Upper lobe of left lung (tissue), 6 donors: ENCODE measurements around the gene PGM1. TPM values are rescaled to one million over a fixed set of nuclear protein-coding genes. Genes with fewer than 3 reads are reported as not detected.

Experiments
- ATAC-seq, 2 donors: fragments of 200-7000 bp; cut with Tn5 transposase; one replicate each; pipeline ENCODE4 v1.9.1; 2022; ENCODE audit warnings: mild to moderate bottlenecking in 2 of 2, moderate library complexity in 2 of 2; ENCODE audit not compliant: low FRiP score in 2 of 2
- DNase-seq, 2 donors: peaks; one replicate each; pipeline ENCODE4 v3.0.0-alpha.2; 2019 to 2020
- H3K27ac ChIP-seq, 4 donors: fragments of 200-600 bp; sonication (generic); one replicate each; pipeline ENCODE4 v1.5.1; 2016 to 2019
- H3K27me3 ChIP-seq, 4 donors: fragments of 200-600 bp; sonication (generic); one replicate each; pipeline ENCODE4 v1.5.1; 2017 to 2019
- H3K36me3 ChIP-seq, 4 donors: fragments of 200-600 bp; sonication (generic); one replicate each; pipeline ENCODE4 v1.5.1; 2016 to 2019
- H3K4me1 ChIP-seq, 4 donors: fragments of 200-600 bp; sonication (generic); one replicate each; pipeline ENCODE4 v1.5.1; 2018 to 2019
- H3K4me3 ChIP-seq, 4 donors: fragments of 200-600 bp; sonication (generic); one replicate each; pipeline ENCODE4 v1.5.1; 2017 to 2019; ENCODE audit warnings: mild to moderate bottlenecking in 2 of 4, moderate library complexity in 1 of 4
- H3K9me3 ChIP-seq, 4 donors: fragments of 200-600 bp; sonication (generic); one replicate each; pipeline ENCODE4 v1.5.1; 2018 to 2019
- EP300 ChIP-seq, 4 donors: sonication (generic); formaldehyde crosslinking; IDR thresholded peaks; one replicate each; pipeline ENCODE4 v1.5.1; 2017; ENCODE audit warnings: antibody characterized with exemption in 4 of 4, control low read depth in 2 of 4
- POLR2A ChIP-seq, 4 donors: fragments of 450-650 bp; IDR thresholded peaks; one replicate each; pipeline ENCODE4 v1.5.1; 2016 to 2017; ENCODE audit warnings: antibody characterized with exemption in 4 of 4, mild to moderate bottlenecking in 2 of 4
- POLR2AphosphoS5 ChIP-seq, 2 donors: sonication (generic); formaldehyde crosslinking; IDR thresholded peaks; one replicate each; pipeline ENCODE4 v1.5.1; 2017; ENCODE audit warnings: antibody characterized with exemption in 2 of 2
- WGBS, 2 donors: methylation state at CpG; one replicate each; pipeline ENCODE4 v1.1.5; 2017 to 2018; 5-methylcytosine and 5-hydroxymethylcytosine counted together
- total RNA-seq, 6 donors: library from RNA; depleted of rRNA in 4 of 6; stranded (reverse); fragments of >200 nt in 4 of 6; gene quantifications; one replicate each; pipeline versions ENCODE4 v1.1.0 to v1.2.1, GENCODE V29; 2016 to 2021
- TF ChIP-seq, protein P1 (sequence below), 6 experiments: fragments of 450-650 bp in 4 of 6; fragments of 200-600 bp in 2 of 6; sonication (generic) in 2 of 6; IDR thresholded peaks; one replicate each; pipeline ENCODE4 v1.5.1; 2016 to 2019; ENCODE audit warnings: antibody characterized with exemption in 6 of 6
- donor health status: DM: no; HTN: no; CAD: no; lungs with moderate emphysema.
- donor health status: DM: no; HTN: yes; CAD: no; lungs with severe emphysema.

Gene PGM1
- total RNA-seq, 6 donors from 2014 or later = 25.1 to 101 (median 61.3) TPM

DNA sequence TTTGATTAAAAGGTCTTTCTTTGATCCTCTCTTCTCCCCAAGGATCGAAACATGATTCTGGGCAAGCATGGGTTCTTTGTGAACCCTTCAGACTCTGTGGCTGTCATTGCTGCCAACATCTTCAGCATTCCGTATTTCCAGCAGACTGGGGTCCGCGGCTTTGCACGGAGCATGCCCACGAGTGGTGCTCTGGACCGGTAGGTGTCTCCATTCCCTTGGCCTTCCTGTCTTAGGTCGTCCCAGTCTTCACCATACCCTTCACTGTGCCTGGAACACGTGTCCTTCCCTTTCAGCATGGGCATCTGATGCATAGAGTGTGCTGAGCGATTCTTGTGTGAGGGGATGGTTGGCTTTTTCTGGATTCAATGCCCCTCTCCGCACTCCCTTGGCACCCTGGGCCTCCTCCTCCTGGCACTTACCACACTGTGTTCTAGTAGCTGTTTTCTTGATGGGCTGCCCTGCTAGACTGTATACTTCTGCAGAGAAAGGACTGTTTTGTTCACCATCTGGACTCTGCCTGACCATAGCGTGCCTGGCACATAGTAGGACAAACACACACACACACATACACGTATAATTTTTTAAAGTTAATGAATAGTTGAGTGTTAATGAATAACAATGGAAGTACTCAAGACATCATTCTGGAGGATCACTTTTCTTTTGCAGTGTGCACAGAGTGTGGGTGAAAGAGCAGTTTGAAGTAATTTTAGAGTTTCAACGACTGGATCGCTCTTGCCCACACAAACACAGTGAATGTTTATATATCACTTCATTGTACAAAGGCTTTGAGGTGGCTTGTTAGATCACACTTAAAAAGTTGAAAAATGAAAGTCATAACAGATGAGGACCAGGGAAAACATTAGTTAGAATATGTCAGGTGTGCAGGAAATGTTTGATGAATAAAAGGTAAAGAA lies 43.2 kb downstream of the PGM1 start:
- WGBS, 2 donors = 82 to 87% methylated on average over 15 of the region's 15 CpGs
- H3K27me3 ChIP-seq = no peaks in the 10 kb centered on the region
- no peak overlapping the region for H3K27ac ChIP-seq
- H3K9me3 ChIP-seq = no peaks in the 10 kb centered on the region
- H3K4me3 ChIP-seq = no peak overlapping the region
- DNase-seq (peak in 1 of 2 donors; percentile 12), ATAC-seq (peak in 1 of 2 donors; percentile 47)
- TF ChIP-seq, protein P1, sequence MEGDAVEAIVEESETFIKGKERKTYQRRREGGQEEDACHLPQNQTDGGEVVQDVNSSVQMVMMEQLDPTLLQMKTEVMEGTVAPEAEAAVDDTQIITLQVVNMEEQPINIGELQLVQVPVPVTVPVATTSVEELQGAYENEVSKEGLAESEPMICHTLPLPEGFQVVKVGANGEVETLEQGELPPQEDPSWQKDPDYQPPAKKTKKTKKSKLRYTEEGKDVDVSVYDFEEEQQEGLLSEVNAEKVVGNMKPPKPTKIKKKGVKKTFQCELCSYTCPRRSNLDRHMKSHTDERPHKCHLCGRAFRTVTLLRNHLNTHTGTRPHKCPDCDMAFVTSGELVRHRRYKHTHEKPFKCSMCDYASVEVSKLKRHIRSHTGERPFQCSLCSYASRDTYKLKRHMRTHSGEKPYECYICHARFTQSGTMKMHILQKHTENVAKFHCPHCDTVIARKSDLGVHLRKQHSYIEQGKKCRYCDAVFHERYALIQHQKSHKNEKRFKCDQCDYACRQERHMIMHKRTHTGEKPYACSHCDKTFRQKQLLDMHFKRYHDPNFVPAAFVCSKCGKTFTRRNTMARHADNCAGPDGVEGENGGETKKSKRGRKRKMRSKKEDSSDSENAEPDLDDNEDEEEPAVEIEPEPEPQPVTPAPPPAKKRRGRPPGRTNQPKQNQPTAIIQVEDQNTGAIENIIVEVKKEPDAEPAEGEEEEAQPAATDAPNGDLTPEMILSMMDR (IDR thresholded peaks at IDR 0.05) = no peak
- TF ChIP-seq POLR2A (IDR thresholded peaks at IDR 0.05) (no peak), POLR2AphosphoS5 (IDR thresholded peaks at IDR 0.05) (no peak)
- H3K36me3 ChIP-seq = peaks cover 0 to 50% (median 23%) of the 10 kb centered on the region in 4 donors
- H3K4me1 ChIP-seq = peaks cover 0 to 4% (median 0%) of the 10 kb centered on the region in 4 donors

DNA sequence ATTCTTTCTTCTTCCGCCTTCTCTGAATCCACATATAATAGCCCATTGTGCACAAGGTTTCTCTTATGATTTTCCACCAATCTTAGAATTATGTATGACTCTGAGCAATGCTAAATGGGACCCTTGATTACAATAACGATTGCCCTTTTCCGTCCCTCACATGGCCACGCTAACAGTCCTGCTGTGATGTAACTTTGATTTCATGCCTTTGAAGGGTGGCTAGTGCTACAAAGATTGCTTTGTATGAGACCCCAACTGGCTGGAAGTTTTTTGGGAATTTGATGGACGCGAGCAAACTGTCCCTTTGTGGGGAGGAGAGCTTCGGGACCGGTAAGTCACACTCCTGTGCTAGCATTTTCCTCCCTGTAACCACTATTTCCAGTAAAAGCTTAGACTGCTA lies 45.3 kb downstream of the PGM1 start:
- 94% methylated on average over 8 of the region's 8 CpGs for WGBS, 2 donors
- ATAC-seq (no peak), DNase-seq (no peak)
- Histone ChIP-seq H3K27ac (no peak overlapping the region), H3K9me3 (no peaks in the 10 kb centered on the region), H3K27me3 (no peaks in the 10 kb centered on the region), H3K36me3 (peaks cover 0 to 50% (median 10%) of the 10 kb centered on the region in 4 donors), H3K4me3 (no peak overlapping the region), H3K4me1 (peaks cover 0 to 4% (median 0%) of the 10 kb centered on the region in 4 donors)
- TF ChIP-seq, protein P1 (IDR thresholded peaks at IDR 0.05) = no peak
- TF ChIP-seq EP300 (IDR thresholded peaks at IDR 0.05) (no peak), POLR2A (IDR thresholded peaks at IDR 0.05) (no peak), POLR2AphosphoS5 (IDR thresholded peaks at IDR 0.05) (no peak)

GRCh38 chr1:63638875-63639274 lies 45.7 kb downstream of the PGM1 start:
- Histone ChIP-seq H3K4me1 (peaks cover 0 to 4% (median 0%) of the 10 kb centered on the region in 4 donors), H3K36me3 (peaks cover 0 to 50% (median 10%) of the 10 kb centered on the region in 4 donors), H3K4me3 (no peak overlapping the region), H3K27ac (no peak overlapping the region), H3K27me3 (no peaks in the 10 kb centered on the region), H3K9me3 (no peaks in the 10 kb centered on the region)
- TF ChIP-seq EP300 (IDR thresholded peaks at IDR 0.05) (no peak), POLR2A (IDR thresholded peaks at IDR 0.05) (no peak), POLR2AphosphoS5 (IDR thresholded peaks at IDR 0.05) (no peak)
- TF ChIP-seq, protein P1 (IDR thresholded peaks at IDR 0.05) = no peak
- DNase-seq (no peak), ATAC-seq (no peak)
- 70 to 78% methylated on average over 8 of the region's 8 CpGs for WGBS, 2 donors

DNA sequence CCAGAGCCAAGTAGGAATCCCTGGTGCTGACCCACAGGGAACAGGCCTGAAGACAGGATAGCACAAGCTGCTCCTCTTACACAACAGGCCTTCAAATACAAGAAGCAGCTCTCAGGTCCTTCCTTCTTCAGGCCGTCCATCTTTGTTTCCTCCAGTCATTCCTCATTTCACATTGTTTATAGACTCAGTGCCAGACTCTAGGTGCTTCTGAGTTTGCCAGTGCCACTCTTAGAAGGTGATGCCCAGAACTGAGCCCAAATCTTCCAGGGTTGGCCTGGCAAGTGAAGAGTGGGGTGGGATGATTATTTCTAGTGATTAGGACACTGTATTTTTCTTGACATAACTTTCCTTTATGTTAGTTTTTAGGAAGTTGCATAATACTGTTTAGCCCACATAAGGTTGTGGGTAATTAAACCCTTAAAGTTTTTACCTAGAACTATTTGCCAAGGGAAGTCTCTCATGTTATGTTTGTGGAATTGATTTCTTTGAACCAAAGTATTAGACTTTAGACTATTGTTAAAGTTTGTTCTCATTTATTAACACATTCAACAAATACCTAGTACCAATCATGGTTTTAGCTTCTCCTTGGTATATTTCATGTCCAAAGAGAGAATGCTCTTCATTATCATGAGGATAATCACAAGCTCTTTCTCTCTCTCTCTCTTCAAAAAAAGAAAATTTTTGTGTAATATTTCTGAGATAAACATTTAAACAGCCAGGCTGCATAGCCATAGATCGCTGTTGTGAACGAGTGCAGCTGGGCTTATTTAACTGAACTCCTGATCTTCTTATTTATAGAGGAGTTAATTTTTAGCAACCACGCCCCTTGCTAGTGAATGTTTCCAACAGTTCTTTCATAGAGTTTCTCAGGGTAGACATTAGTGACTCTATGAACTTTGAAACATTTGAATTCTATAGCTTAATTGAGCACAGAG lies 47.7 kb downstream of the PGM1 start:
- no peak overlapping the region for H3K27ac ChIP-seq
- H3K4me3 ChIP-seq = no peak overlapping the region
- H3K36me3 ChIP-seq = peaks cover 0 to 43% (median 7%) of the 10 kb centered on the region in 4 donors
- TF ChIP-seq POLR2A (IDR thresholded peaks at IDR 0.05) = no peak
- H3K4me1 ChIP-seq = peaks cover 0 to 4% (median 0%) of the 10 kb centered on the region in 4 donors
- H3K9me3 ChIP-seq = no peaks in the 10 kb centered on the region
- ATAC-seq (peak in 1 of 2 donors; percentile 27), DNase-seq (no peak)
- H3K27me3 ChIP-seq = no peaks in the 10 kb centered on the region
- 67 to 77% methylated on average over 4 of the region's 4 CpGs for WGBS, 2 donors

DNA sequence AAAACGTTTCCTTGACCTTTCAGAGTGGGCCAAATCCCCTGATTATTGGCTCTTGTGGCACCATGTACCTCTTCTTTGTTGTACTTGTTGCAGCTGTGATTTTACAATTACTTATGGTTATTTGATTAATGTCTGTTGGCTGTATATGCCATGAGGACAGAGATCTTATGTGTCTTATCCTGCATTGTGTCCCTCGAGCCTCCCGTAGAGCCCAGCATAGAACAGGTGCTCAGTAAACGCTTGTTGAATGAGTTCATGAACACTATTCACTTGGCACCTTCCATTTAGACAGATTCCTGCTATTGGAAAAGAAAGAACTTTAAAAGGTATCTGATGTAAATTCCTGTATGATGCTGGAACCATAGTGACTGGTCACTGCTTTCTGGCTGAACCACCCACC lies 48.4 kb downstream of the PGM1 start:
- Histone ChIP-seq H3K4me1 (peaks cover 0 to 4% (median 0%) of the 10 kb centered on the region in 4 donors), H3K9me3 (no peaks in the 10 kb centered on the region), H3K4me3 (no peak overlapping the region), H3K36me3 (peaks cover 0 to 37% (median 7%) of the 10 kb centered on the region in 4 donors), H3K27me3 (no peaks in the 10 kb centered on the region), H3K27ac (no peak overlapping the region)
- DNase-seq = no peak
- TF ChIP-seq, protein P1 (IDR thresholded peaks at IDR 0.05) = no peak
- WGBS, 2 donors = 85 to 86% methylated on average over 4 of the region's 4 CpGs
- no peak for ATAC-seq
